Spinal cord (tissue), 10 donors: ENCODE data around the gene GTF3C1. TPM values are rescaled to one million over a fixed set of nuclear protein-coding genes. Genes with fewer than 3 reads are reported as not detected.

Experiments used
- DNase-seq, 6 donors: peaks; one replicate each; pipeline versions ENCODE4 v3.0.0 to v3.0.0-alpha.2; 2013 to 2015; ENCODE audit warnings: low spot score in 6 of 6, low read depth in 4 of 6
- H3K27ac ChIP-seq: one replicate; pipeline ENCODE4 v1.5.1; 2013; ENCODE audit warnings: low read depth, low read length, control low read depth
- H3K27me3 ChIP-seq: one replicate; pipeline ENCODE4 v1.6.1; 2013; ENCODE audit warnings: low read length; ENCODE audit not compliant: control insufficient read depth, insufficient read depth
- H3K36me3 ChIP-seq: one replicate; pipeline ENCODE4 v1.6.1; 2013; ENCODE audit warnings: low read length; ENCODE audit not compliant: control insufficient read depth, insufficient read depth
- H3K4me1 ChIP-seq: one replicate; pipeline ENCODE4 v1.6.1; 2013; ENCODE audit warnings: low read length; ENCODE audit not compliant: control insufficient read depth, insufficient read depth
- H3K4me3 ChIP-seq: one replicate; pipeline ENCODE4 v1.5.1; 2013; ENCODE audit warnings: low read depth, low read length, control low read depth
- H3K9me3 ChIP-seq: one replicate; pipeline ENCODE4 v1.6.1; 2013; ENCODE audit warnings: low read length; ENCODE audit not compliant: control insufficient read depth, insufficient read depth
- WGBS: methylation state at CpG from one replicate; pipeline ENCODE4 v1.1.5; 2013; ENCODE audit warnings: missing lambda C conversion rate; ENCODE audit not compliant: insufficient coverage; 5-methylcytosine and 5-hydroxymethylcytosine counted together
- polyA plus RNA-seq, 2 donors: library from polyadenylated mRNA; unstranded; fragments of 120-200 nt; gene quantifications; one replicate each; pipeline ENCODE4 v1.2.1, GENCODE V29; 2013; ENCODE audit not compliant: insufficient read length in 2 of 2
- total RNA-seq, 2 donors: library from RNA; depleted of rRNA in 1 of 2; stranded (reverse); fragments of 120-200 nt in 1 of 2; fragments of >200 nt in 1 of 2; gene quantifications; one replicate each; pipeline versions ENCODE4 v1.2.3 to v1.2.4, GENCODE V29; 2013 to 2014
- donor health status: healthy.

GTF3C1 gene
- total and polyA plus RNA-seq, 4 donors: 65.8 to 110 (median 93.3) TPM

DNA sequence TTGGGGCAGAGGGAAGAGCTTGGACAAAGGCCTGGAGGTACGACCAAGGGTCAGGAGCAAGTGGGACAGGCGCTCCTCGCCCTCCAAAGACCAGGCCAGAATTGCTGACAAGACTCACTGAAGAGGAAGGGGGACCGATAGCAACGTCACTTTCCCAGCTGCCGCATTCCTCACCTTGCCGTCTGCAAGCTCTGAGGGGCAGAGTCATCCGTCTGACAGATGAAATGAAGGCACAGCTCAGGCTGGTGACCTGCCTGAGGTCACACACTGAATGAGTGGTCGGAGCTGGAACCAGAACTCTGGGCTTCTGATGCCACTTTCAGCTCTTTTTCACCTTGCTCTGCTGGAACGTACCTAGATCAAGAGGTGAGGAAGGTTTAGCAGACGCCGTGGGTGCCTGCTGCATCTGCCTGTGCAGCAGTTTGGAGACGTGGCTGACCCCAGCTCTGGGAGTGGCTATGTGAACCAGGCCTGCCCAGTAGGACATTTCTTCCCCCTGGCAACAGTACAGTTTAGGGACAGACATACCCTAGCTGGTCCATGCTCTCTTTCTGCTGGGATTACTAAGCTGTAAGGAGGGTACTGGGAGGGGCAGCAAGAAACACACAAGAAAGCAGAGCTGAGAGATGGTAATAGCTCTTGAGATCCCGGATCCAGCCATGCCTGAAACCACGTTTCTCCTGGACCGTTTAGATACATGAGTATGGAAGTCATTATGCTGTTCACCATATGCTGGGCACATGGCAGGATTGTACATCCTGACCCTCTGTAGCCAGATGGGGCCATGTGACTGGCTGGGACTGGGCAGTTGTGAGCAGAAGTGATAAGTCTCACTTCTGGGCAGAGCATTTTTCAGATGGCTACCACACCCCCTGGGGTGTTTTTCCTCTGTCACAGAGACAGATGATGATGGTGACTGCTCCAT is 96.9 kb downstream of the GTF3C1 start:
- WGBS: 68% methylated on average over 16 of the region's 16 CpGs
- Histone ChIP-seq H3K27ac (no peak overlapping the region), H3K36me3 (peaks cover 6% of the 10 kb centered on the region)

DNA sequence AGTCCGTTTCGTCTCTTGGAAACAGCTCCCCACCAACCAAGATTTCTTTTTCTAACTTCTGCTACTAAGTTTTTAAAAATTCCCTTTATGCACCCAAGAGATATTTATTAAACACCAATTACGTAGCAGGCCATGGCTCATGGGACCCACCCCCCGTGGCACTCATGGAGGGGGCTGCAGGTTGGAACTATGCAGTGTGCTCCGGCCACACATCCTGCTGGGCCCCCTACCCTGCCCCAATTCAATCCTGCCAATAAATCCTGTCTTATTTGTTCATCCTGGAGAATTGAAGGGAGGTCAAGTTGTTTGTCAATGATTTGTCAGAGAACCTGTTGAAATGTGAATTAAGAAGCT is 99.5 kb downstream of the GTF3C1 start:
- Histone ChIP-seq H3K27ac (no peak overlapping the region), H3K27me3 (peaks cover 6% of the 10 kb centered on the region), H3K36me3 (peaks cover 3% of the 10 kb centered on the region), H3K9me3 (no peaks in the 10 kb centered on the region), H3K4me3 (no peak overlapping the region), H3K4me1 (peaks cover 13% of the 10 kb centered on the region)
- WGBS: 5% methylated on average over 3 of the region's 5 CpGs
- DNase-seq: no peak

More for the DNA sequence above, 96.9 kb downstream of the GTF3C1 start:
- Histone ChIP-seq H3K4me1 (peaks cover 17% of the 10 kb centered on the region), H3K4me3 (no peak overlapping the region), H3K27me3 (peaks cover 6% of the 10 kb centered on the region), H3K9me3 (no peaks in the 10 kb centered on the region)
- no peak for DNase-seq

DNA sequence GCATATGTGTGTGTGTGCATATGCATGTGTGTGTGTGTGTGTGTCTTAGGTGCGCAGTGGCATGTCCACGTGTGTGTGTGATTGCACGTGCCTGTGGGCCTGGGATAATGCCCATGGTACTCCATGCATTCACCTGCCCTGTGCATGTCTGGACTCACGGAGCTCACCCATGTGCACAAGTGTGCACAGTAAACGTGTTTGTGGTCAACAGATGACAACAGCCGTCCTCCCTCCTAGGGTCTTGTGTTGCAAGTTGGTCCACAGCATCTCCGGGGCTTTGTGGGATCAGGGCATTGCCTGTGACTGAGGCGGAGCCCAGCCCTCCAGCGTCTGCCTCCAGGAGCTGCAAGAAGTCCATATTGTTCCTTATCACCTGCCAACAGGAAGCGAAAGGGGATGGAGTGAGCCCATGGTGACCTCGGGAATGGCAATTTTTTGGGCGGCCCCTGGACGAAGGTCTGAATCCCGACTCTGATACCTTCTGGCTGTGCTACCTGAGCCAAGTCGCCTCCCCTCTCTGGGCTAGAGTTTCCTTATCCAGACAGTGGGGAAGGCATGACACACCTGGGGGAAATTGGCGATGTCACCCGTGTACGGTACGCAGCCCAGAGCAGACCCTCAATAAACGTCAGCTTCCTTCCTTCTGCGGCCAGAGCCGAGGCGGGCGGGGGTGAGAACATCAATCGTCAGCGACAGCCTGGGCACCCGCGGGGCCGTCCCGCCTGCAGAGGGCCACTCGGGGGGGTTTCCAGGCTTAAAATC is 100.1 kb downstream of the GTF3C1 start:
- peaks cover 3% of the 10 kb centered on the region for H3K36me3 ChIP-seq
- no peak for DNase-seq
- H3K9me3 ChIP-seq: no peaks in the 10 kb centered on the region
- peaks cover 13% of the 10 kb centered on the region for H3K4me1 ChIP-seq
- H3K4me3 ChIP-seq: no peak overlapping the region
- no peak overlapping the region for H3K27ac ChIP-seq
- 41% methylated on average over 31 of the region's 31 CpGs for WGBS
- peaks cover 6% of the 10 kb centered on the region for H3K27me3 ChIP-seq

DNA sequence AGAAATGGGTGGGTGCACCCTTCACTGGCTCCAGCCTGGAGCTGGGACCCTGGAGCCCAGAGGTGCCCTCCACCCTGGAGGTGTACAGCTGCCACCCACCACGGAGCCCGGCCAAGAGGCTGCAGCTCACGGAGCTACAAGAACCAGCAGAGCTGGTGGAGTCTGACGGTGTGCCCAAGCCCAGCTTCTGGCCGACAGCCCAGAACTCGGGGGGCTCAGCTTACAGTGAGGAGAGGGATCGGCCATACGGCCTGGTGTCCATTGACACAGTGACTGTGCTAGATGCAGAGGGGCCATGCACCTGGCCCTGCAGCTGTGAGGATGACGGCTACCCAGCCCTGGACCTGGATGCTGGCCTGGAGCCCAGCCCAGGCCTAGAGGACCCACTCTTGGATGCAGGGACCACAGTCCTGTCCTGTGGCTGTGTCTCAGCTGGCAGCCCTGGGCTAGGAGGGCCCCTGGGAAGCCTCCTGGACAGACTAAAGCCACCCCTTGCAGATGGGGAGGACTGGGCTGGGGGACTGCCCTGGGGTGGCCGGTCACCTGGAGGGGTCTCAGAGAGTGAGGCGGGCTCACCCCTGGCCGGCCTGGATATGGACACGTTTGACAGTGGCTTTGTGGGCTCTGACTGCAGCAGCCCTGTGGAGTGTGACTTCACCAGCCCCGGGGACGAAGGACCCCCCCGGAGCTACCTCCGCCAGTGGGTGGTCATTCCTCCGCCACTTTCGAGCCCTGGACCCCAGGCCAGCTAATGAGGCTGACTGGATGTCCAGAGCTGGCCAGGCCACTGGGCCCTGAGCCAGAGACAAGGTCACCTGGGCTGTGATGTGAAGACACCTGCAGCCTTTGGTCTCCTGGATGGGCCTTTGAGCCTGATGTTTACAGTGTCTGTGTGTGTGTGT is 100.9 kb downstream of the GTF3C1 start:
- peaks cover 6% of the 10 kb centered on the region for H3K27me3 ChIP-seq
- H3K9me3 ChIP-seq: no peaks in the 10 kb centered on the region
- WGBS: 75% methylated on average over 19 of the region's 19 CpGs

DNA sequence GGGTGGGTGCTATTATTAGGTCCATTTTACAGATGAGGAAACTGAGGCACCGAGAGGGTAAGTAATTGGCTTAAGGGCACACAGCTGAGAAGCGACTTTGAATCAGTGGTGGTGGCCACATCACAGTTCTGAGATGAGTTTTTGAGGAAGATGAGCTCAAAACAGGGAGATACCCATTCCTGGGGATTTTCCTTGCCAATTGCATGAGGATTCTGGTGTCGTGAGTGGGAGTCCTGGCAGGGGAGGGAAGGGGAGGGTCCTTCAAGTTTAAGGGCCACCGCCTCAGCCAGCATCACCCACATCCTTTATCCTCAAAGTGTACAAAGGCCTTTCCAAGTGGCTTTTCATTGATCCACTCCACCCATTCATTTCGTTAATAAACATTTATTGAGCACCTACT is 102.4 kb downstream of the GTF3C1 start:
- no peak overlapping the region for H3K27ac ChIP-seq
- peaks cover 3% of the 10 kb centered on the region for H3K36me3 ChIP-seq
- 90% methylated on average over 3 of the region's 5 CpGs for WGBS
- no peak for DNase-seq
- H3K4me1 ChIP-seq: peaks cover 13% of the 10 kb centered on the region
- no peak overlapping the region for H3K4me3 ChIP-seq
- peaks cover 6% of the 10 kb centered on the region for H3K27me3 ChIP-seq
- no peaks in the 10 kb centered on the region for H3K9me3 ChIP-seq

More for the DNA sequence above, 100.9 kb downstream of the GTF3C1 start:
- DNase-seq: peak in 1 of 6 donors; percentile 16
- Histone ChIP-seq H3K4me1 (peaks cover 13% of the 10 kb centered on the region), H3K4me3 (no peak overlapping the region), H3K36me3 (peaks cover 3% of the 10 kb centered on the region), H3K27ac (no peak overlapping the region)

DNA sequence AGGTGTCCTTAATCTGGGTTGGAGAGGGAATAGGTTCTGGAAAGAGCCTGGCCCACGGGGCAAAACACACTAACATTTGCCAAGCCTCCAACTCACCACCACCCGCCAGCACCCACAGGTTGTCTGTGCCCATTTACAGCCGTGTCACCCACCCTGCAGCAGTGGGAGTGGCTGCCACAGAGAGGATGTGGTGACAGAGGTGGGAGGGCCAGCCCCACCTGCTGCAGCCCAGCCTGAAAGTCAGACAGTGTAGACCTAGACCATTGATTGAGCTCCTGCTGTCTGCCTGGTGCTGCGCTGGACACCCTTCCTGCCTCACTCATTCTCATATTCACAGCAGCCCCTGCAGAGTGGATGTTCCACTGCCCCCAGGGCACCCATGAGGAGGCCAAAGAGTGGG is 103.0 kb downstream of the GTF3C1 start:
- H3K27me3 ChIP-seq: peaks cover 6% of the 10 kb centered on the region
- no peak overlapping the region for H3K27ac ChIP-seq
- 90% methylated on average over 3 of the region's 4 CpGs for WGBS
- no peak overlapping the region for H3K4me3 ChIP-seq
- peaks cover 13% of the 10 kb centered on the region for H3K4me1 ChIP-seq
- DNase-seq: no peak
- peaks cover 3% of the 10 kb centered on the region for H3K36me3 ChIP-seq
- no peaks in the 10 kb centered on the region for H3K9me3 ChIP-seq

DNA sequence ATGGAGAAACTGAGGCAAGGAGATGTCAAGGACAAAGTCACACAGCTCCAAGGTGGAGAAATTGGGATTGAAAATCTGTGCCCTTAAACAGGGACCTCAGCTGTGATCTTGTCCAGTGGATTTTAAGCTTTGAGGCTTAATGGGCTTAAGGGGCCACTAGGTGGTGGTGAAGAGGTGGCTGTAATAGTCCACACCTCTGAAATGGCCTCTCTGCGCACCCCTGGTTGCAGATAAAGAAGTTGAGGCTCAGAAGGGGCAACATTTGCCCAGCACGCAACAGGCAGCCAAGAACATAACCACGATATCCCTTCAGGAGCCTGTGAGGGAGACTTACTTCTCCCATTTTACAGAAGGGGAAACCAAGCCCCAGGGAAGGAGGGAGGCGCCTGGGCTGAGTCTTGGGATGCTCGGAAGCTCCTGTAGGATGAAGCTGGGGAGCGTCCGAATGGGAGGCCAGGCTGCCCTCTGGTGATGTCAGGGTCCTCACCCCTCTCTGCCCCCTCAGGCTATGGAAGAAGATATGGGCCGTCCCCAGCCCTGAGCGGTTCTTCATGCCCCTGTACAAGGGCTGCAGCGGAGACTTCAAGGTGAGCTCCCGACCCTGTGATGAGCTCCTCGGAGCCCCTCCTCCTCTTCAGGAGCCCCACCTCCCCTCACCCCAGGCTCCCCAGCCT is 104.1 kb downstream of the GTF3C1 start:
- no peak for DNase-seq
- no peak overlapping the region for H3K4me3 ChIP-seq
- peaks cover 12% of the 10 kb centered on the region for H3K4me1 ChIP-seq
- 88% methylated on average over 10 of the region's 12 CpGs for WGBS
- H3K36me3 ChIP-seq: peaks cover 3% of the 10 kb centered on the region
- no peaks in the 10 kb centered on the region for H3K9me3 ChIP-seq
- H3K27me3 ChIP-seq: peaks cover 4% of the 10 kb centered on the region
- no peak overlapping the region for H3K27ac ChIP-seq

DNA sequence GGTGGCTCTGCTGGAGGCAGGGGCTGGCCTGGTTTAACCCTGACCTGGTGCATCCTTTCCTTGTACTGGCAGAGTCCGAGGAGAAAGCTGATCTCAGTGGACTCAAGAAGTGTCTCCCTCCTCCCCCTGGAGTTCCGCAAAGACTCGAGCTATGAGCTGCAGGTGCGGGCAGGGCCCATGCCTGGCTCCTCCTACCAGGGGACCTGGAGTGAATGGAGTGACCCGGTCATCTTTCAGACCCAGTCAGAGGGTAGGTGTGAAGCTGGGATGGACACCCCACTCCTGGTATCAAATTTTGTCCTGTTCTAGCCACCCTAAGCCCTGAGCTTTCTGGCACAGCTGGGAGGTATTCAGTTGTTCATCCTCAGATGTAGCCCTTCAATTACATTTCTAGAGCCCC is 105.2 kb downstream of the GTF3C1 start:
- DNase-seq: no peak
- Histone ChIP-seq H3K27ac (no peak overlapping the region), H3K4me1 (peaks cover under 1% of the 10 kb centered on the region), H3K27me3 (no peaks in the 10 kb centered on the region), H3K4me3 (no peak overlapping the region), H3K36me3 (peaks cover 3% of the 10 kb centered on the region), H3K9me3 (no peaks in the 10 kb centered on the region)
- WGBS: 93% methylated on average over 5 of the region's 5 CpGs

DNA sequence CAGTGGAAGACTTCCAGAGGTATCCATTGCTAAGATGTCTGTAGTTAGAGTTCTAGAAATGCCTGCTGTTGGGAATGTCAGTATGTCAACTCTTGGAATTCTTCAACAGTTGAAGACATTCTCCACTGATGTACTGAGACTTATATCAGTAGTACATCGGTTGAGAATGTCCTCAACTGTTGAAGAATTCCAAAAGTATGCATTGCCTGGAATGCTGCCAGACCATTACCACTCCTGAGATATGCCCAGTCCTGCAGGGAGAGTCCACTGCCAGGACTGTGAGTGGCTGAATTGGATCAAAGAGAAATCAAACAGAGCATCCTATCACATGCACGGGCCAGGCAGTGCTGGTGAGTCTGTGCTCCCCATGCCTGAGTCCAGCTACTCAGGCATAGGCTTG is 105.7 kb downstream of the GTF3C1 start:
- Histone ChIP-seq H3K36me3 (peaks cover under 1% of the 10 kb centered on the region), H3K27me3 (no peaks in the 10 kb centered on the region), H3K9me3 (no peaks in the 10 kb centered on the region), H3K4me3 (no peak overlapping the region), H3K4me1 (no peaks in the 10 kb centered on the region), H3K27ac (no peak overlapping the region)
- WGBS: 92% methylated on average over 2 of the region's 2 CpGs
- DNase-seq: no peak
